MM.1S (cell line): ENCODE data around the gene PAH.

Experiments
- DNase-seq: peaks from one replicate; pipeline ENCODE4 v3.0.0-alpha.2; 2015
- H2AFZ ChIP-seq: fragments of 300-600 bp; sonication (generic); 2 replicates; pipeline ENCODE4 v1.6.0; 2016; ENCODE audit warnings: antibody characterized with exemption, low read length
- H3F3A ChIP-seq: fragments of 300-600 bp; sonication (generic); 2 replicates; pipeline ENCODE4 v1.6.1; 2016; ENCODE audit warnings: mild to moderate bottlenecking, antibody characterized with exemption, low read length, moderate library complexity, mixed read lengths; ENCODE audit not compliant: insufficient read depth
- H3K27ac ChIP-seq: fragments of 300-600 bp; sonication (generic); 2 replicates; pipeline ENCODE4 v1.5.1; 2016; ENCODE audit warnings: mild to moderate bottlenecking, low read length
- H3K27me3 ChIP-seq: fragments of 300-600 bp; sonication (generic); replicated peaks from 2 replicates; pipeline ENCODE4 v1.6.0; 2016; ENCODE audit warnings: low read length; ENCODE audit not compliant: insufficient read depth
- H3K36me3 ChIP-seq: fragments of 300-600 bp; sonication (generic); replicated peaks from 2 replicates; pipeline ENCODE4 v1.6.1; 2016; ENCODE audit warnings: mild to moderate bottlenecking, low read length, mixed read lengths; ENCODE audit not compliant: insufficient read depth
- H3K4me1 ChIP-seq: fragments of 300-600 bp; sonication (generic); 2 replicates; pipeline ENCODE4 v1.6.1; 2016; ENCODE audit warnings: low read length, mixed read lengths
- H3K4me2 ChIP-seq: fragments of 300-600 bp; sonication (generic); 2 replicates; pipeline ENCODE4 v1.6.0; 2016; ENCODE audit warnings: low read depth, low read length
- H3K4me3 ChIP-seq: fragments of 300-600 bp; sonication (generic); 2 replicates; pipeline ENCODE4 v1.5.1; 2016; ENCODE audit warnings: low read length, mixed read lengths
- H3K79me2 ChIP-seq: fragments of 300-600 bp; sonication (generic); 2 replicates; pipeline ENCODE4 v1.6.1; 2016; ENCODE audit warnings: mixed run types, low read length, mixed read lengths
- H3K9ac ChIP-seq: fragments of 300-600 bp; sonication (generic); 2 replicates; pipeline ENCODE4 v1.6.1; 2016; ENCODE audit warnings: low read length, mixed read lengths
- H3K9me2 ChIP-seq: fragments of 300-600 bp; sonication (generic); replicated peaks from 2 replicates; pipeline ENCODE4 v1.6.1; 2016; ENCODE audit warnings: mild to moderate bottlenecking, low read length, mixed read lengths; ENCODE audit not compliant: insufficient read depth
- H3K9me3 ChIP-seq: fragments of 300-600 bp; sonication (generic); replicated peaks from 2 replicates; pipeline ENCODE4 v1.6.1; 2016; ENCODE audit warnings: mild to moderate bottlenecking, low read length, mixed read lengths; ENCODE audit not compliant: insufficient read depth
- H4K20me1 ChIP-seq: fragments of 300-600 bp; sonication (generic); 2 replicates; pipeline ENCODE4 v1.6.1; 2016; ENCODE audit warnings: mild to moderate bottlenecking, low read length, moderate library complexity, mixed read lengths; ENCODE audit not compliant: insufficient read depth
- EZH2 ChIP-seq: fragments of 300-600 bp; sonication (generic); optimal IDR thresholded peaks from 2 replicates; pipeline ENCODE3; 2017; ENCODE audit warnings: low read depth, mild to moderate bottlenecking, antibody characterized with exemption, low read length, mixed read lengths
- EZH2phosphoT487 ChIP-seq: fragments of 300-600 bp; sonication (generic); IDR thresholded peaks from 2 replicates; pipeline ENCODE4 v1.6.1; 2018; ENCODE audit warnings: antibody characterized with exemption, low read length
- TF ChIP-seq, protein P1 (sequence below): fragments of 300-600 bp; sonication (generic); IDR thresholded peaks from 2 replicates; pipeline ENCODE4 v1.5.1; 2016; ENCODE audit warnings: antibody characterized with exemption, low read length, mixed read lengths

The PAH gene

DNA sequence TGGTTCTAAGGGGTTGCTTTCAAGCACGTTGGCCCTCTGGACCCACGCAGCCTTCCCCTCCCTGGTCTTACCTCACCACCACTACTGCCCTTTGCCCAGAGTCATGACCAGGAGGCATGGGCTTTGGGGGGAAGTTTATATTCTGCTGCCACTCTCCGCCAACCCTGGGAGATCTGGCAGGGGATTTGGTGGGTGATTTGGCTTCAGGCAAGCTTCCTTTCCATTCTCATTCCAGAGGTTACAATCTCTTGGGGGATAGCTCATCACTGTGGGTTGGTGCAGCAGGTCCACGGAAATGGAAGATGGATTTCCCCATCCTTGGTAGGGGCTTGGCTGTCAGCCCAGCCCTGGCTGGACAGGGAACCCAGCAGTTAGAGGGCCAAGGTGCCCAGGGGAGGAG is 6.3 kb downstream of the PAH start:
- no peaks in the 10 kb centered on the region for H3F3A ChIP-seq
- H3K4me2 ChIP-seq, result no peak overlapping the region
- no peaks in the 10 kb centered on the region for H3K79me2 ChIP-seq
- H3K4me1 ChIP-seq, result no peaks in the 10 kb centered on the region
- no peak overlapping the region for H2AFZ ChIP-seq
- H3K36me3 ChIP-seq, result no peaks in the 10 kb centered on the region
- H3K9me3 ChIP-seq, result no peaks in the 10 kb centered on the region
- H4K20me1 ChIP-seq, result no peaks in the 10 kb centered on the region
- H3K4me3 ChIP-seq, result no peak overlapping the region
- no peak overlapping the region for H3K27ac ChIP-seq
- TF ChIP-seq, protein P1, sequence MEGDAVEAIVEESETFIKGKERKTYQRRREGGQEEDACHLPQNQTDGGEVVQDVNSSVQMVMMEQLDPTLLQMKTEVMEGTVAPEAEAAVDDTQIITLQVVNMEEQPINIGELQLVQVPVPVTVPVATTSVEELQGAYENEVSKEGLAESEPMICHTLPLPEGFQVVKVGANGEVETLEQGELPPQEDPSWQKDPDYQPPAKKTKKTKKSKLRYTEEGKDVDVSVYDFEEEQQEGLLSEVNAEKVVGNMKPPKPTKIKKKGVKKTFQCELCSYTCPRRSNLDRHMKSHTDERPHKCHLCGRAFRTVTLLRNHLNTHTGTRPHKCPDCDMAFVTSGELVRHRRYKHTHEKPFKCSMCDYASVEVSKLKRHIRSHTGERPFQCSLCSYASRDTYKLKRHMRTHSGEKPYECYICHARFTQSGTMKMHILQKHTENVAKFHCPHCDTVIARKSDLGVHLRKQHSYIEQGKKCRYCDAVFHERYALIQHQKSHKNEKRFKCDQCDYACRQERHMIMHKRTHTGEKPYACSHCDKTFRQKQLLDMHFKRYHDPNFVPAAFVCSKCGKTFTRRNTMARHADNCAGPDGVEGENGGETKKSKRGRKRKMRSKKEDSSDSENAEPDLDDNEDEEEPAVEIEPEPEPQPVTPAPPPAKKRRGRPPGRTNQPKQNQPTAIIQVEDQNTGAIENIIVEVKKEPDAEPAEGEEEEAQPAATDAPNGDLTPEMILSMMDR, result no peak
- TF ChIP-seq EZH2, result no peak
- no peak for TF ChIP-seq EZH2phosphoT487
- no peaks in the 10 kb centered on the region for H3K27me3 ChIP-seq
- no peak overlapping the region for H3K9ac ChIP-seq
- no peak for DNase-seq
- H3K9me2 ChIP-seq, result no peaks in the 10 kb centered on the region

DNA sequence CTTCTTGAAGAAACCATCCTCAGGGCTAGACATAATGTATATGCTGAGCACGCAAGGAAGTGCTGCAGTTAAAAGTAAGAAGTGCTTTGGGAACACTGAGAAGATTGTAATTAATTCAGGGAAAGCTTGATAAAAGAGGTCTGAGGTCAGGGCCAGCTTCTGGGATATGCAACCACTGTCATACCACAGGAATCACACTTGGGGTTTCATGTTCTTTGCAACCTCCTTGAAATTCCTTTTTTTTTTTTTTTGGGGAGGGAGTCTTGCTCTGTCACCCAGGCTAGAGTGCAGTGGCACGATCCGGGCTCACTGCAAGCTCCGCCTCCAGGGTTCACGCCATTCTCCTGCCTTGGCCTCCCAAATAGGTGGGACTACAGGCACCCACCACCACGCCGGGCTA is 6.9 kb downstream of the PAH start:
- TF ChIP-seq EZH2phosphoT487, result no peak
- TF ChIP-seq, protein P1, result no peak
- no peak for TF ChIP-seq EZH2

DNA sequence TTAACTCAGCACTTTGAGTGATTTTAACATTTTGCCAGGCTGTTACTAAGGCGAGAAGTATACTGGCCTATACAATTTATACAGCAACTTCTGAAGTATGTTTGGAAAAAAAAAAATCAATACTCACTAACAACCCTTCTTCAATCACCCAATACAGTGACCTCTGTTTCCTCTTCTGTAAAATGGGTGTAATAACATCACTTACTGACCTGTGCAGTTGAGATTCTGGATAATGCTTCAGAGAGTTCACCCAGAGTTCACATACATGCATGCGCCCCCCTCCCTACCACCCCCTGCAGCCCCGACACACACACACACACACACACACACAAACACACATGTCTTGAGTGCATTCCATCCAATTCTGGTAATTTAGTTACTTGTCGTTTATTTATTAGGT is 9.1 kb downstream of the PAH start:
- DNase-seq, result no peak
- TF ChIP-seq EZH2phosphoT487 (no peak), EZH2 (no peak)
- TF ChIP-seq, protein P1, result no peak
- no peaks in the 10 kb centered on the region for H3K36me3 ChIP-seq

More for the DNA sequence above, 6.9 kb downstream of the PAH start:
- no peak overlapping the region for H3K4me2 ChIP-seq
- no peaks in the 10 kb centered on the region for H3K9me2 ChIP-seq
- H3F3A ChIP-seq, result no peaks in the 10 kb centered on the region
- no peaks in the 10 kb centered on the region for H3K79me2 ChIP-seq
- H4K20me1 ChIP-seq, result no peaks in the 10 kb centered on the region
- no peaks in the 10 kb centered on the region for H3K4me1 ChIP-seq
- no peaks in the 10 kb centered on the region for H3K36me3 ChIP-seq
- DNase-seq, result no peak
- no peak overlapping the region for H2AFZ ChIP-seq
- H3K27me3 ChIP-seq, result no peaks in the 10 kb centered on the region
- H3K9me3 ChIP-seq, result no peaks in the 10 kb centered on the region
- H3K27ac ChIP-seq, result no peak overlapping the region
- no peak overlapping the region for H3K4me3 ChIP-seq
- H3K9ac ChIP-seq, result no peak overlapping the region

More for the DNA sequence above, 9.1 kb downstream of the PAH start:
- Histone ChIP-seq H2AFZ (no peak overlapping the region), H3K9me2 (no peaks in the 10 kb centered on the region), H3F3A (no peaks in the 10 kb centered on the region), H3K9ac (no peak overlapping the region), H3K27me3 (no peaks in the 10 kb centered on the region), H3K79me2 (no peaks in the 10 kb centered on the region), H3K4me3 (no peak overlapping the region), H3K27ac (no peak overlapping the region), H3K9me3 (no peaks in the 10 kb centered on the region), H3K4me1 (no peaks in the 10 kb centered on the region), H3K4me2 (no peak overlapping the region), H4K20me1 (no peaks in the 10 kb centered on the region)
